Neural crest cell (in vitro differentiated cells): ENCODE results near the gene SAMD15. TPM values are rescaled to one million over a fixed set of nuclear protein-coding genes. Genes with fewer than 3 reads are reported as not detected.
A peak's percentile ranks its signal among the peaks of the same experiment; 100 is the strongest.
"Not testable (repeated sequence)": the region's sequence is repeated elsewhere in the genome, so short reads cannot be mapped to it uniquely, and the experiment has no call there.

Experiments used
- DNase-seq: peaks from one replicate; pipeline ENCODE4 v3.0.0; 2021; ENCODE audit warnings: low read depth, mixed read lengths, low spot score
- H3K27ac Mint-ChIP-seq: one replicate; pipeline ENCODE4 v1.8.0; 2021; ENCODE audit warnings: mild to moderate bottlenecking, mixed read lengths; ENCODE audit not compliant: unreplicated experiment
- H3K27me3 Mint-ChIP-seq: 2 replicates; pipeline ENCODE4 v1.8.0; 2021; ENCODE audit warnings: low read depth, mild to moderate bottlenecking, mixed read lengths
- H3K36me3 Mint-ChIP-seq: 2 replicates; pipeline ENCODE4 v1.8.0; 2021; ENCODE audit warnings: low read depth, mild to moderate bottlenecking, mixed read lengths
- H3K4me1 Mint-ChIP-seq: 2 replicates; pipeline ENCODE4 v1.8.0; 2021; ENCODE audit warnings: mixed read lengths
- H3K4me3 Mint-ChIP-seq: one replicate; pipeline ENCODE4 v1.8.0; 2021; ENCODE audit warnings: mild to moderate bottlenecking, mixed read lengths
- H3K9me3 Mint-ChIP-seq: 2 replicates; pipeline ENCODE4 v1.8.0; 2021; ENCODE audit warnings: mixed read lengths
- CTCF ChIP-seq: fragments of 200-600 bp; sonication (generic); conservative IDR thresholded peaks from 2 replicates; pipeline ENCODE4 v1.5.0; 2021; ENCODE audit warnings: antibody characterized with exemption, mild to moderate bottlenecking
- long read RNA-seq: library from polyadenylated mRNA; unstranded; transcript quantifications from one replicate; pipeline ENCODE4 v2.0.0, GENCODE V29; 2020
- total RNA-seq: library from RNA; stranded (reverse); gene quantifications from 2 replicates; pipeline ENCODE4 v1.2.1, GENCODE V29; 2021

SAMD15 gene
- 4.3 and 7.8 TPM in 2 replicates for total RNA-seq
- long read RNA-seq, partial matches to known transcripts: 0 of 8 reads
- long read RNA-seq, other reads (novel, unspliced or antisense): 7 of 8 reads

GRCh38 chr14:77376771-77377501 lies at the start of gene SAMD15, which contains the start of gene TMED8:
Gene SAMD15 (plus strand): TSS chr14:77377379. CDS start chr14:77377419, 40 bp downstream.
Gene TMED8 (minus strand): TSS chr14:77377094. CDS start chr14:77377053, 41 bp downstream.
- peaks cover 44% of the 10 kb centered on the region for H3K4me1 Mint-ChIP-seq
- TF ChIP-seq CTCF: peak; percentile 36
- peaks cover 14% of the 10 kb centered on the region for H3K36me3 Mint-ChIP-seq
- DNase-seq: peak; percentile 79
- no peaks in the 10 kb centered on the region for H3K27me3 Mint-ChIP-seq
- peak within 1 kb of the TSS; percentile 94 for H3K4me3 Mint-ChIP-seq
- peaks cover 5% of the 10 kb centered on the region for H3K9me3 Mint-ChIP-seq
- H3K27ac Mint-ChIP-seq: peak within 1 kb of the TSS; percentile 92

DNA sequence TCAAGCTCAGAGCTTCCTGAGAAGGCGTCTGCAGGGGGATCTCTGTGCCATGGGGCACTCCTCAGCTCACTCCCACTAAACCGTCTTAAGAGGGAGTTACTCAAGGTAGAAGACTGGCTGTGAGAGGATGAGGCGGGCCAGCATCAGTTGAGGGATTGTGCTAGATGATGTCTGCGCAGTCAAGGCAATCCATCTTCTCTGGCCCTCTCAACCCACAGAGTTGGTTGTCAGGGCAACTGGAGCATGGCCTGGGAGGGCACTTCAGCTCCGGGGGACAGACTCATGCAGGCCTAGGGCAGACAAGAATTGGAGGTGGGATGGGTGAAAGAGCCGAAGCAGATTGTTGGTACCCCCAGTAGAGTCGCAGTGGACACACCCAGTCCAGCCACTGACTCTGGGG lies 47.3 kb upstream of the SAMD15 start:
- H3K36me3 Mint-ChIP-seq: no peaks in the 10 kb centered on the region
- H3K4me3 Mint-ChIP-seq: peak overlapping the region; percentile 31
- no peak for TF ChIP-seq CTCF
- H3K27ac Mint-ChIP-seq: no peak overlapping the region
- H3K4me1 Mint-ChIP-seq: no peaks in the 10 kb centered on the region
- no peaks in the 10 kb centered on the region for H3K9me3 Mint-ChIP-seq
- DNase-seq: no peak
- H3K27me3 Mint-ChIP-seq: no peaks in the 10 kb centered on the region

GRCh38 chr14:77335576-77335975 lies 41.6 kb upstream of the SAMD15 start:
- H3K27me3 Mint-ChIP-seq: no peaks in the 10 kb centered on the region
- H3K9me3 Mint-ChIP-seq: no peaks in the 10 kb centered on the region
- TF ChIP-seq CTCF: no peak
- H3K4me3 Mint-ChIP-seq: no peak overlapping the region
- peaks cover 5% of the 10 kb centered on the region for H3K4me1 Mint-ChIP-seq
- no peak overlapping the region for H3K27ac Mint-ChIP-seq
- H3K36me3 Mint-ChIP-seq: no peaks in the 10 kb centered on the region
- DNase-seq: no peak

- H3K4me3 Mint-ChIP-seq, H3K4me1 Mint-ChIP-seq, H3K36me3 Mint-ChIP-seq, H3K9me3 Mint-ChIP-seq, DNase-seq, H3K27me3 Mint-ChIP-seq, H3K27ac Mint-ChIP-seq: not testable (repeated sequence)
These were observed 39.9 kb upstream of the SAMD15 start for GRCh38 chr14:77337255-77337654.

DNA sequence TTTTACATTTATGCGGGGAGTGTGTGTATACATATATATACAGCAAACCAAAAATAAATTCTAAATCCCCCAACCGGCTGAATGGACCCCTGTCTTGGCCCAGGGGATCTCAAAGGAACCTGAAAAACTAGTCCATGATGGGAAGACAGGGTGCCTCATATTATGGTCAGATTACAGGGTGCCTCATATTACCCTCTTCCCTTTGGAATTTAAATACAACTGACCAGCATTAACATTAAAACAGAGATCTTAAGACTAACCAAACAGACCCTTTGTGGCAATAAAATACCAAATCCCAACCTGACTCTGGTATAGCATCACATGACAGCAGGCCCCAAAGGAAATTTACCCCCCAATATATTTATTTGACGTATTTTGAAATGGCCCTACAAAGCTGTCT lies 39.3 kb upstream of the SAMD15 start:
- peaks cover 5% of the 10 kb centered on the region for H3K4me1 Mint-ChIP-seq
- TF ChIP-seq CTCF: no peak
- H3K9me3 Mint-ChIP-seq: no peaks in the 10 kb centered on the region
- H3K27ac Mint-ChIP-seq: no peak overlapping the region
- H3K4me3 Mint-ChIP-seq: no peak overlapping the region
- no peaks in the 10 kb centered on the region for H3K27me3 Mint-ChIP-seq
- DNase-seq: no peak
- H3K36me3 Mint-ChIP-seq: no peaks in the 10 kb centered on the region

- Mint-ChIP-seq H3K27ac (no peak overlapping the region), H3K27me3 (no peaks in the 10 kb centered on the region), H3K4me1 (peaks cover 5% of the 10 kb centered on the region), H3K36me3 (no peaks in the 10 kb centered on the region), H3K9me3 (no peaks in the 10 kb centered on the region), H3K4me3 (no peak overlapping the region)
- no peak for TF ChIP-seq CTCF
- DNase-seq: no peak
These were observed 38.9 kb upstream of the SAMD15 start for GRCh38 chr14:77338302-77338701.
